Astrocyte (in vitro differentiated cells and primary cell): ENCODE data around the gene DNLZ. TPM values are rescaled to one million over a fixed set of nuclear protein-coding genes. Genes with fewer than 3 reads are reported as not detected.

Experiments
- DNase-seq: peaks from one replicate; pipeline ENCODE4 v3.0.0-alpha.2; 2010; ENCODE audit warnings: low read depth
- FAIRE-seq: peaks from 2 replicates; lab custom pipeline; 2011; peaks lifted over from hg19 to GRCh38; lab: Jason Lieb, UNC
- H2AFZ ChIP-seq: 2 replicates; pipeline ENCODE4 v1.6.0; 2012; ENCODE audit warnings: low read depth, low read length, inconsistent platforms
- H3K27ac ChIP-seq: 2 replicates; pipeline ENCODE4 v1.5.1; 2011; ENCODE audit warnings: low read depth, low read length, inconsistent platforms
- H3K27me3 ChIP-seq: 2 replicates; pipeline ENCODE4 v1.6.0; 2011; ENCODE audit warnings: low read length, inconsistent platforms; ENCODE audit not compliant: insufficient read depth
- H3K36me3 ChIP-seq: 2 replicates; pipeline ENCODE4 v1.5.1; 2011; ENCODE audit warnings: low read length, inconsistent platforms; ENCODE audit not compliant: insufficient read depth
- H3K4me1 ChIP-seq: 2 replicates; pipeline ENCODE4 v1.5.1; 2011; ENCODE audit warnings: low read length, inconsistent platforms; ENCODE audit not compliant: insufficient read depth
- H3K4me2 ChIP-seq: 2 replicates; pipeline ENCODE4 v1.6.0; 2012; ENCODE audit warnings: low read length, inconsistent platforms
- H3K4me3 ChIP-seq: 2 replicates; pipeline ENCODE4 v1.5.1; 2011; ENCODE audit warnings: low read depth, mild to moderate bottlenecking, low read length, inconsistent platforms; ENCODE audit not compliant: insufficient read depth
- H3K79me2 ChIP-seq: 2 replicates; pipeline ENCODE4 v1.6.0; 2012; ENCODE audit warnings: mild to moderate bottlenecking, low read length, inconsistent platforms; ENCODE audit not compliant: insufficient read depth
- H3K9ac ChIP-seq: 2 replicates; pipeline ENCODE4 v1.6.0; 2012; ENCODE audit warnings: mild to moderate bottlenecking, low read length, inconsistent platforms
- H3K9me3 ChIP-seq: 2 replicates; pipeline ENCODE4 v1.5.1; 2012; ENCODE audit warnings: low read depth, mild to moderate bottlenecking, low read length, inconsistent platforms; ENCODE audit not compliant: insufficient read depth
- H4K20me1 ChIP-seq: 2 replicates; pipeline ENCODE4 v1.6.0; 2012; ENCODE audit warnings: low read length, inconsistent platforms; ENCODE audit not compliant: insufficient read depth
- H3K27ac Mint-ChIP-seq: one replicate; pipeline ENCODE4 v1.8.0; 2021; ENCODE audit warnings: mild to moderate bottlenecking, mixed read lengths; ENCODE audit not compliant: unreplicated experiment
- H3K27me3 Mint-ChIP-seq: one replicate; pipeline ENCODE4 v1.8.0; 2021; ENCODE audit warnings: low read depth, mixed read lengths; ENCODE audit not compliant: unreplicated experiment
- H3K36me3 Mint-ChIP-seq: one replicate; pipeline ENCODE4 v1.8.0; 2021; ENCODE audit warnings: low read depth, mixed read lengths; ENCODE audit not compliant: unreplicated experiment
- H3K4me1 Mint-ChIP-seq: one replicate; pipeline ENCODE4 v1.8.0; 2021; ENCODE audit warnings: low read depth, mixed read lengths; ENCODE audit not compliant: unreplicated experiment
- H3K4me3 Mint-ChIP-seq: one replicate; pipeline ENCODE4 v1.8.0; 2021; ENCODE audit warnings: mild to moderate bottlenecking, moderate library complexity, mixed read lengths; ENCODE audit not compliant: unreplicated experiment
- H3K9me3 Mint-ChIP-seq: one replicate; pipeline ENCODE4 v1.8.0; 2021; ENCODE audit warnings: mild to moderate bottlenecking, mixed read lengths; ENCODE audit not compliant: unreplicated experiment
- CTCF ChIP-seq: IDR thresholded peaks from 2 replicates; pipeline ENCODE4 v1.5.1; 2011; ENCODE audit warnings: low read depth, mild to moderate bottlenecking, inconsistent platforms, low read length, moderate library complexity; ENCODE audit not compliant: insufficient read depth
- EZH2 ChIP-seq: IDR thresholded peaks from 2 replicates; pipeline ENCODE4 v1.6.1; 2012; ENCODE audit warnings: mild to moderate bottlenecking, low read length, inconsistent platforms; ENCODE audit not compliant: insufficient read depth
- total RNA-seq: library from RNA; stranded (reverse); gene quantifications from 2 replicates; pipeline ENCODE4 v1.2.1, GENCODE V29; 2021

Gene DNLZ
- total RNA-seq, 1 donor from 2014 or later: 17.4 TPM

- peaks cover 5% of the 10 kb centered on the region for H4K20me1 ChIP-seq
- no peaks in the 10 kb centered on the region for H3K9me3 Mint-ChIP-seq
- H3K27ac Mint-ChIP-seq: peak overlapping the region; percentile 34
- H3K27me3 ChIP-seq: no peaks in the 10 kb centered on the region
- H3K4me3 Mint-ChIP-seq: no peak overlapping the region
- H3K36me3 Mint-ChIP-seq: peaks cover 17% of the 10 kb centered on the region
- no peaks in the 10 kb centered on the region for H3K4me1 ChIP-seq
- H3K4me2 ChIP-seq: no peak overlapping the region
- no peak overlapping the region for H2AFZ ChIP-seq
- H3K36me3 ChIP-seq: peaks cover 20% of the 10 kb centered on the region
- no peak overlapping the region for H3K4me3 ChIP-seq
- no peak overlapping the region for H3K27ac ChIP-seq
- no peaks in the 10 kb centered on the region for H3K9me3 ChIP-seq
- no peaks in the 10 kb centered on the region for H3K79me2 ChIP-seq
- H3K9ac ChIP-seq: no peak overlapping the region
- no peaks in the 10 kb centered on the region for H3K27me3 Mint-ChIP-seq
- FAIRE-seq: no peak
- DNase-seq: no peak
- TF ChIP-seq EZH2 (no peak), CTCF (no peak)
- H3K4me1 Mint-ChIP-seq: no peaks in the 10 kb centered on the region
Observed at GRCh38 chr9:136381311-136381710, 17.8 kb upstream of the DNLZ start.

- FAIRE-seq (no peak), DNase-seq (no peak)
- Histone ChIP-seq H3K9me3 (no peaks in the 10 kb centered on the region), H3K4me1 (no peaks in the 10 kb centered on the region), H3K4me3 (no peak overlapping the region), H3K79me2 (no peaks in the 10 kb centered on the region), H2AFZ (no peak overlapping the region), H3K9ac (no peak overlapping the region), H3K27ac (no peak overlapping the region), H3K4me2 (no peak overlapping the region), H4K20me1 (peaks cover 5% of the 10 kb centered on the region), H3K36me3 (peaks cover 15% of the 10 kb centered on the region), H3K27me3 (no peaks in the 10 kb centered on the region)
- no peak overlapping the region for H3K4me3 Mint-ChIP-seq
- peaks cover 13% of the 10 kb centered on the region for H3K36me3 Mint-ChIP-seq
- TF ChIP-seq EZH2: no peak
- TF ChIP-seq CTCF: no peak
- no peaks in the 10 kb centered on the region for H3K4me1 Mint-ChIP-seq
- H3K9me3 Mint-ChIP-seq: no peaks in the 10 kb centered on the region
- no peak overlapping the region for H3K27ac Mint-ChIP-seq
- H3K27me3 Mint-ChIP-seq: no peaks in the 10 kb centered on the region
Observed at GRCh38 chr9:136380381-136380780, 16.8 kb upstream of the DNLZ start.

GRCh38 chr9:136379891-136380290 is 16.3 kb upstream of the DNLZ start:
- H4K20me1 ChIP-seq: peaks cover 5% of the 10 kb centered on the region
- no peak for FAIRE-seq
- Mint-ChIP-seq H3K4me3 (no peak overlapping the region), H3K4me1 (no peaks in the 10 kb centered on the region), H3K36me3 (peaks cover 12% of the 10 kb centered on the region), H3K9me3 (no peaks in the 10 kb centered on the region), H3K27me3 (no peaks in the 10 kb centered on the region), H3K27ac (no peak overlapping the region)
- H3K36me3 ChIP-seq: peaks cover 12% of the 10 kb centered on the region
- H2AFZ ChIP-seq: no peak overlapping the region
- H3K9me3 ChIP-seq: no peaks in the 10 kb centered on the region
- H3K27me3 ChIP-seq: no peaks in the 10 kb centered on the region
- no peak overlapping the region for H3K27ac ChIP-seq
- TF ChIP-seq CTCF: no peak
- no peak for TF ChIP-seq EZH2
- no peaks in the 10 kb centered on the region for H3K79me2 ChIP-seq
- no peak overlapping the region for H3K4me3 ChIP-seq
- no peak for DNase-seq
- H3K4me2 ChIP-seq: no peak overlapping the region
- no peaks in the 10 kb centered on the region for H3K4me1 ChIP-seq
- no peak overlapping the region for H3K9ac ChIP-seq
